Brain microvascular endothelial cell (primary cell): ENCODE data around the gene ELOVL1.

Experiments used
- DNase-seq: peaks from one replicate; pipeline ENCODE4 v3.0.0-alpha.2; 2020
- H3K27ac ChIP-seq: fragments of 250-450 bp; sonication (Bioruptor Pico); 2 replicates; pipeline ENCODE4 v1.5.1; 2020; ENCODE audit warnings: mild to moderate bottlenecking, moderate library complexity
- H3K27me3 ChIP-seq: fragments of 250-450 bp; sonication (Bioruptor Pico); replicated peaks from 2 replicates; pipeline ENCODE4 v1.5.1; 2020; ENCODE audit warnings: mild to moderate bottlenecking
- H3K36me3 ChIP-seq: fragments of 250-450 bp; sonication (Bioruptor Pico); replicated peaks from 2 replicates; pipeline ENCODE4 v1.5.1; 2020; ENCODE audit warnings: mild to moderate bottlenecking
- H3K4me3 ChIP-seq: 2 replicates; pipeline ENCODE4 v1.5.1; 2011; ENCODE audit warnings: low read depth, mild to moderate bottlenecking, control low read depth, low read length, moderate library complexity
- in situ Hi-C: cut with HindIII; loops from 2 replicates; pipeline ENCODE4 v1.10.0; 2017; ENCODE audit warnings: low sequenced_read_pairs, low pct_ligation_motif_present
- TF ChIP-seq, protein P1 (sequence below): IDR thresholded peaks from 2 replicates; pipeline ENCODE4 v1.5.1; 2011; ENCODE audit warnings: low read depth, mild to moderate bottlenecking, moderate library complexity, low read length, control low read depth, inconsistent platforms; ENCODE audit errors: missing control alignments

The ELOVL1 gene

DNA sequence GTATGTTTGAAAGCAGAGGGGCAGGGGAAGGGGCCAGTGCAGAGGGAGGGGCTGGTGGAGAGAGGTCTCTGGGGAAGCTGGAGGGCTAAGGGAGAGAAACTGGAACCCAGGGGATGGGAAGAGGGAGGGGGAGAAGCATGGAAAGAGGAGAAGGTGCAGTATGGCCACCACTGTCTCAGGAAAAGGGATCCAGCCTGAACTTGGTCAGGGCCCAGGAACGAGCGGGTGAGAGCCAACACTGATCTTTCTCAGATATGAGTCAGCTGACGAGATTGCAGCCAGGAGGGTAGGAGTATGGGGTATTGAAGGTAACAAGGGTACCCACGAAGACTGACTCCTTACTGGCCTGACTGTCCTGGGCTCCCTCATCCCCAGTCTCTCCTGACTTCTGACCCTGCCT, 49.0 kb downstream of the ELOVL1 start:
- in situ Hi-C loops: no loop called here
- H3K27me3 ChIP-seq: no peaks in the 10 kb centered on the region
- no peak overlapping the region for H3K27ac ChIP-seq
- no peaks in the 10 kb centered on the region for H3K36me3 ChIP-seq
- DNase-seq: no peak
- H3K4me3 ChIP-seq: no peak overlapping the region
- TF ChIP-seq, protein P1, sequence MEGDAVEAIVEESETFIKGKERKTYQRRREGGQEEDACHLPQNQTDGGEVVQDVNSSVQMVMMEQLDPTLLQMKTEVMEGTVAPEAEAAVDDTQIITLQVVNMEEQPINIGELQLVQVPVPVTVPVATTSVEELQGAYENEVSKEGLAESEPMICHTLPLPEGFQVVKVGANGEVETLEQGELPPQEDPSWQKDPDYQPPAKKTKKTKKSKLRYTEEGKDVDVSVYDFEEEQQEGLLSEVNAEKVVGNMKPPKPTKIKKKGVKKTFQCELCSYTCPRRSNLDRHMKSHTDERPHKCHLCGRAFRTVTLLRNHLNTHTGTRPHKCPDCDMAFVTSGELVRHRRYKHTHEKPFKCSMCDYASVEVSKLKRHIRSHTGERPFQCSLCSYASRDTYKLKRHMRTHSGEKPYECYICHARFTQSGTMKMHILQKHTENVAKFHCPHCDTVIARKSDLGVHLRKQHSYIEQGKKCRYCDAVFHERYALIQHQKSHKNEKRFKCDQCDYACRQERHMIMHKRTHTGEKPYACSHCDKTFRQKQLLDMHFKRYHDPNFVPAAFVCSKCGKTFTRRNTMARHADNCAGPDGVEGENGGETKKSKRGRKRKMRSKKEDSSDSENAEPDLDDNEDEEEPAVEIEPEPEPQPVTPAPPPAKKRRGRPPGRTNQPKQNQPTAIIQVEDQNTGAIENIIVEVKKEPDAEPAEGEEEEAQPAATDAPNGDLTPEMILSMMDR: no peak

GRCh38 chr1:43317817-43318471, 49.9 kb downstream of the ELOVL1 start:
- TF ChIP-seq, protein P1: no peak
- H3K36me3 ChIP-seq: no peaks in the 10 kb centered on the region
- H3K27ac ChIP-seq: no peak overlapping the region
- in situ Hi-C loops: no loop called here
- H3K4me3 ChIP-seq: no peak overlapping the region
- no peaks in the 10 kb centered on the region for H3K27me3 ChIP-seq
- no peak for DNase-seq

DNA sequence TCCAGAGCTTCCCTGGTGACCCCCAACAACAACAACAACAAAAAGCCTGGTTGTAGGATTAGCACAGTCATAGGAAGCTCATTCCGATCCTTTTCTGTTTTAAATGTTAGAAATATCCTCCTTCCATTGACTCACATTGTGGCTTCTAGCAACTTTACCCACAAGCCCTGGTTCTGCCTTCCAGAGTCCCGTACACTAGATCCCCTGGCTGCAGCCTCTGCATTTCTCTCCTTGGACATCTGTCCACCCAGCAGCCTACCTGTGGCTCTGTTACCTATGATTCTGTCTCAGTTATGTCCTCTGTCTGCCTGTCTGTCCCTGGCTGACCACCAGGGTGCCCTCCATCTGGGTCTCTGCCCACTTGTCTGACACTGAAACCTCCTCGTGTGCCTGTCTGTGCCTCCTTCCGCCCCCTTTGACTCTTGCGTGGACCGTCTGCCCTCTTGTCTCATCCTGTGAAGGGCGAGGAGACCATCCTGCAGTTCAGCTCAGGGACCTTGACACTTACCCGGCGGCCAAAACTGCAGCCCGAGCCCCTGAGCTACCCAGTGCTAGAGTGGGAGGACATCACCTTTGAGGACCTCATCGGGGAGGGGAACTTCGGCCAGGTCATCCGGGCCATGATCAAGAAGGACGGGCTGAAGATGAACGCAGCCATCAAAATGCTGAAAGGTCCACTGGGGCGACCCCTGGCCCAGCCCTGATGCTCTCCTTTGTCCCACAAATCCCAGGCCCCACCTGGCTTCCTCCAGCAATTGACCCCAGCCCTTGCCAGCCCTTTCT, 50.9 kb downstream of the ELOVL1 start:
- Histone ChIP-seq H3K4me3 (no peak overlapping the region), H3K27me3 (no peaks in the 10 kb centered on the region), H3K36me3 (no peaks in the 10 kb centered on the region), H3K27ac (no peak overlapping the region)
- in situ Hi-C loops: no loop called here
- no peak for DNase-seq
- TF ChIP-seq, protein P1: peak; percentile 46

DNA sequence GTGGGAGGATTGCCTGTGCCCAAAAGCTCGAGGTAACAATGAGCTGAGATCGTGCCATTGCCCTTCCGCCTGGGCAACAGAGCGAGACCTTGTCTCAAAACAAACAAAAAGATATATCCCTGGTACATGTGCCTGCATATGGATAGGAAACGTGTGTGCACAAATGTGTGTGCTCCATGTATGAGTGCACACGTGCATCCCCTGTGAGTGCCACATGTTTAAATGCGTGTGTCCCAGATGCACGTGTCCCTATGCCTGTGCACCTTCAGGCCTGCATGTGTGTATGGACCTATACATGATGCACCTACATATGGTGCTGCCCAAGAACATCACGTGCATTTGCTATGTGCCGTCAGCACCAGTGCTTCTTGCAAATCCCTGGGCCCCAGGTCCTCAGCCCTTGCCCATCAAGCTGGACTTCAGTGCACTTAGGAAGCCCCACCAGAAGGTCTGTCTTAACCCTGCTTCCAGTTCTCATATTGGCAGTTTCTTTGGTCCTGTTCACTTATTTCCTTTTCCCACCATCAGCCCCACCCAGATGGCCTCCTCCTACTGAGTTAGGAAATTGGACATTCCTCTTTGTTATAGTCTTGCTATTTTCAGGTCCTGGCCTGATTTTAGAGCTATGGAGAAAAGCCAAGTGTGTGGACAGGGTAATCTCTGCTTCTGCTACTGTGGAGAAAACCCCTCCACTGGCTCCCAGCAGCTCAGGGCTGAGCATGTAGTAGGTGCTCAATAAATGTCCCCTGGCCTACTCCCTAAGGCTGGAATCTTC, 51.7 kb downstream of the ELOVL1 start:
- Histone ChIP-seq H3K4me3 (no peak overlapping the region), H3K27ac (no peak overlapping the region), H3K36me3 (no peaks in the 10 kb centered on the region), H3K27me3 (no peaks in the 10 kb centered on the region)
- no peak for DNase-seq
- TF ChIP-seq, protein P1: no peak
- in situ Hi-C loops: no loop called here

- no peak for DNase-seq
- in situ Hi-C loops: no loop called here
- TF ChIP-seq, protein P1: no peak
- Histone ChIP-seq H3K36me3 (no peaks in the 10 kb centered on the region), H3K4me3 (no peak overlapping the region), H3K27ac (no peak overlapping the region), H3K27me3 (no peaks in the 10 kb centered on the region)
Measured at GRCh38 chr1:43315481-43315880, 52.3 kb downstream of the ELOVL1 start.
